PFSK-1 (cell line): ENCODE results near the gene MRAS.

Experiments
- FOXP2 ChIP-seq: optimal IDR thresholded peaks from 2 replicates; pipeline ENCODE3; 2011; ENCODE audit warnings: borderline replicate concordance, control low read depth, inconsistent platforms; ENCODE audit not compliant: insufficient read depth; ENCODE audit errors: extremely low read length, extremely low read depth
- POLR2AphosphoS5 ChIP-seq: IDR thresholded peaks from 2 replicates; pipeline ENCODE4 v1.6.1; 2012; ENCODE audit warnings: low read depth, mild to moderate bottlenecking, control low read depth, low read length, moderate library complexity
- SIN3A ChIP-seq: IDR thresholded peaks from 2 replicates; pipeline ENCODE4 v1.6.1; 2012; ENCODE audit warnings: mild to moderate bottlenecking, low read length, moderate library complexity, borderline replicate concordance; ENCODE audit not compliant: insufficient read depth
- TAF1 ChIP-seq: IDR thresholded peaks from 2 replicates; pipeline ENCODE4 v1.6.1; 2012; ENCODE audit warnings: low read length, control low read depth, borderline replicate concordance; ENCODE audit not compliant: insufficient read depth
- TF ChIP-seq, protein P1 (sequence below), 2 experiments: IDR thresholded peaks; 2 replicates each; pipeline versions ENCODE4 v1.6.1 to v1.8.0; 2011 to 2012; ENCODE audit warnings: low read depth in 2 of 2, low read length in 2 of 2, control low read depth in 1 of 2, inconsistent platforms in 1 of 2, mild to moderate bottlenecking in 1 of 2, moderate library complexity in 1 of 2; ENCODE audit not compliant: insufficient read depth in 1 of 2

MRAS gene

DNA sequence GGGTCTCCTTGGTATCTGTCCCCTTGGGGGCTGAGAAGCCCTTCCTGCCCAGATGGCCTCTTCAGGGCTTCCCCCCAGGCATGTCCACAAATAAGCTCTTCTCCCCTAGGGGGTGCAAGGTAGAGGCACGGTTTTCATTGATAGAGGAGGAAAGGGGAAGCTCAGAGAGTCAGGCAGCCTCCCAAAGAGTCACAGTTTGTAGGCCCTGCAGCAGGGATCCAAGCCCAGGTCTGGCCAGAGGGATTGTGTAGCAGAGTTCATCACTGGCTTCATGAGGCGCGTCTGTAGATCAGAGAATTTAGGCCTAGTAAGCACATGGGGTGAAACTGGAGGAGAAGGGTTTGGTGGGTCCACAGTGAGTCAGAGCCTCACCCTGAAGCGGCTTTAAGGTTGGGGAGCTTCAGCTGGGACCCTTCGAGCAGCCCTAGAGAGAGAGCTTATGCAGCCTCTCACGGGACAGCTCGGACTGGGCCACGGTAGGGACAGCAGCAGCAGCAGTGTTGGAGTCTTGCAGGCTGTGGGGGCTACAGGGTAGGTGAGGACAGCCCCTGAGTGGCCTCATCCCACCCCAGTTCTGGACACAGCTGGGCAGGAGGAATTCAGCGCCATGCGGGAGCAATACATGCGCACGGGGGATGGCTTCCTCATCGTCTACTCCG, 48.5 kb downstream of the MRAS start:
- TF ChIP-seq SIN3A (no peak), POLR2AphosphoS5 (no peak), FOXP2 (no peak), TAF1 (no peak)
- TF ChIP-seq, protein P1, sequence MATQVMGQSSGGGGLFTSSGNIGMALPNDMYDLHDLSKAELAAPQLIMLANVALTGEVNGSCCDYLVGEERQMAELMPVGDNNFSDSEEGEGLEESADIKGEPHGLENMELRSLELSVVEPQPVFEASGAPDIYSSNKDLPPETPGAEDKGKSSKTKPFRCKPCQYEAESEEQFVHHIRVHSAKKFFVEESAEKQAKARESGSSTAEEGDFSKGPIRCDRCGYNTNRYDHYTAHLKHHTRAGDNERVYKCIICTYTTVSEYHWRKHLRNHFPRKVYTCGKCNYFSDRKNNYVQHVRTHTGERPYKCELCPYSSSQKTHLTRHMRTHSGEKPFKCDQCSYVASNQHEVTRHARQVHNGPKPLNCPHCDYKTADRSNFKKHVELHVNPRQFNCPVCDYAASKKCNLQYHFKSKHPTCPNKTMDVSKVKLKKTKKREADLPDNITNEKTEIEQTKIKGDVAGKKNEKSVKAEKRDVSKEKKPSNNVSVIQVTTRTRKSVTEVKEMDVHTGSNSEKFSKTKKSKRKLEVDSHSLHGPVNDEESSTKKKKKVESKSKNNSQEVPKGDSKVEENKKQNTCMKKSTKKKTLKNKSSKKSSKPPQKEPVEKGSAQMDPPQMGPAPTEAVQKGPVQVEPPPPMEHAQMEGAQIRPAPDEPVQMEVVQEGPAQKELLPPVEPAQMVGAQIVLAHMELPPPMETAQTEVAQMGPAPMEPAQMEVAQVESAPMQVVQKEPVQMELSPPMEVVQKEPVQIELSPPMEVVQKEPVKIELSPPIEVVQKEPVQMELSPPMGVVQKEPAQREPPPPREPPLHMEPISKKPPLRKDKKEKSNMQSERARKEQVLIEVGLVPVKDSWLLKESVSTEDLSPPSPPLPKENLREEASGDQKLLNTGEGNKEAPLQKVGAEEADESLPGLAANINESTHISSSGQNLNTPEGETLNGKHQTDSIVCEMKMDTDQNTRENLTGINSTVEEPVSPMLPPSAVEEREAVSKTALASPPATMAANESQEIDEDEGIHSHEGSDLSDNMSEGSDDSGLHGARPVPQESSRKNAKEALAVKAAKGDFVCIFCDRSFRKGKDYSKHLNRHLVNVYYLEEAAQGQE (IDR thresholded peaks at IDR 0.05; ENCODE audit: insufficient read depth in 1 of 2, low read depth in 2 of 2, low read length in 2 of 2): no peak

DNA sequence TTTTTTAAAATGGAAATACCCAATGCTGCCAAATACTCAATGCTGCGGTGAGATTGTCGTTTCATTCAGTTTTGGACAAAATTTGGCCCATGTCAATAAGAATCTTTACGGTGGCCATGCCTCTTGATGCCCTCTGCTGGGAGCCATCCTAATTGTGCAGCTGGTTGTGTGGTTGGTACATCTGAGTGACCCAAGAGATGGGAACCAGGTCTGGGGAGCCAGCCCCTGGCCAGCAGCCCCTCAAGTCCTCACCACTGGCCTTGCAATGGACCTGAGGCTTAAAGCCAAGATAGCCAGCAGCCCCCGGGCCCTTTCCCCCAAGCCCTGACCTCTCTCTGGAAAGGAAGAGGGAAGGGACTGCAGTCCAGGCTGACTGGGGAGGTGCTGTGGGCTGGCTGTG, 49.6 kb downstream of the MRAS start:
- TF ChIP-seq, protein P1 (IDR thresholded peaks at IDR 0.05; ENCODE audit: insufficient read depth in 1 of 2, low read depth in 2 of 2, low read length in 2 of 2): no peak
- TF ChIP-seq POLR2AphosphoS5 (no peak), SIN3A (no peak), TAF1 (no peak), FOXP2 (no peak)

- TF ChIP-seq FOXP2 (no peak), TAF1 (no peak), SIN3A (no peak), POLR2AphosphoS5 (no peak)
- TF ChIP-seq, protein P1 (IDR thresholded peaks at IDR 0.05; ENCODE audit: insufficient read depth in 1 of 2, low read depth in 2 of 2, low read length in 2 of 2): no peak
Measured at GRCh38 chr3:138398791-138399575, 50.6 kb downstream of the MRAS start.

- TF ChIP-seq FOXP2 (no peak), TAF1 (no peak), POLR2AphosphoS5 (no peak), SIN3A (no peak)
- TF ChIP-seq, protein P1 (IDR thresholded peaks at IDR 0.05; ENCODE audit: insufficient read depth in 1 of 2, low read depth in 2 of 2, low read length in 2 of 2): no peak
Measured at GRCh38 chr3:138399766-138400165, 51.4 kb downstream of the MRAS start.
